K562 (cell line): Measurements from ENCODE around the gene TTYH2.

Experiments used
- CTCF ChIP-seq, 3 experiments: IDR thresholded peaks in 2 of 3; conservative IDR thresholded peaks in 1 of 3; 2 replicates each; pipeline ENCODE4 v1.5.1; 2011 to 2012; ENCODE audit warnings: low read length in 3 of 3, mild to moderate bottlenecking in 3 of 3, control low read depth in 2 of 3, improper control_type of control experiment in 1 of 3, inconsistent platforms in 1 of 3, low read depth in 1 of 3, mixed read lengths in 1 of 3, moderate library complexity in 1 of 3; ENCODE audit not compliant: insufficient read depth in 2 of 3
- ETV5 ChIP-seq: sonication (generic); formaldehyde crosslinking; IDR thresholded peaks from 2 replicates; pipeline ENCODE4 v1.4.0; 2020; ENCODE audit warnings: low read depth, mild to moderate bottlenecking, missing genetic modification reagents
- JUNB ChIP-seq: fragments of 450-650 bp; formaldehyde crosslinking; conservative IDR thresholded peaks from 2 replicates; pipeline ENCODE4 v1.4.0; 2020; ENCODE audit warnings: mild to moderate bottlenecking
- POLR2AphosphoS2 ChIP-seq: IDR thresholded peaks from 2 replicates; pipeline ENCODE4 v1.6.1; 2012; ENCODE audit warnings: low read length, improper control_type of control experiment
- ZNF407 ChIP-seq: fragments of 450-650 bp; IDR thresholded peaks from 2 replicates; pipeline ENCODE4 v1.6.1; 2016; ENCODE audit warnings: low read depth
- TF ChIP-seq, protein P1 (sequence below): IDR thresholded peaks from 2 replicates; pipeline ENCODE4 v1.6.1; 2016; ENCODE audit warnings: missing genetic modification characterization, missing compliant biosample characterization

- TF ChIP-seq POLR2AphosphoS2 (no peak), ETV5 (CRISPR knock-in tag) (no peak), JUNB (CRISPR knock-in tag) (no peak), CTCF (IDR thresholded peaks at IDR 0.05 in 2 of 3, conservative IDR thresholded peaks at IDR 0.05 in 1 of 3; ENCODE audit: insufficient read depth in 2 of 3, low read depth in 1 of 3, low read length in 3 of 3) (no peak), ZNF407 (no peak)
- TF ChIP-seq, protein P1, sequence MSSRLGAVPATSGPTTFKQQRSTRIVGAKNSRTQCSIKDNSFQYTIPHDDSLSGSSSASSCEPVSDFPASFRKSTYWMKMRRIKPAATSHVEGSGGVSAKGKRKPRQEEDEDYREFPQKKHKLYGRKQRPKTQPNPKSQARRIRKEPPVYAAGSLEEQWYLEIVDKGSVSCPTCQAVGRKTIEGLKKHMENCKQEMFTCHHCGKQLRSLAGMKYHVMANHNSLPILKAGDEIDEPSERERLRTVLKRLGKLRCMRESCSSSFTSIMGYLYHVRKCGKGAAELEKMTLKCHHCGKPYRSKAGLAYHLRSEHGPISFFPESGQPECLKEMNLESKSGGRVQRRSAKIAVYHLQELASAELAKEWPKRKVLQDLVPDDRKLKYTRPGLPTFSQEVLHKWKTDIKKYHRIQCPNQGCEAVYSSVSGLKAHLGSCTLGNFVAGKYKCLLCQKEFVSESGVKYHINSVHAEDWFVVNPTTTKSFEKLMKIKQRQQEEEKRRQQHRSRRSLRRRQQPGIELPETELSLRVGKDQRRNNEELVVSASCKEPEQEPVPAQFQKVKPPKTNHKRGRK (tag): no peak
These were observed 8.9 kb upstream of the TTYH2 start for GRCh38 chr17:74204474-74204873.
